IMR-90 (cell line): ENCODE results near the gene GBA3. TPM values are rescaled to one million over a fixed set of nuclear protein-coding genes. Genes with fewer than 3 reads are reported as not detected.

Experiments used
- ATAC-seq: fragments of 200-7000 bp; cut with Tn5 transposase; 2 replicates; pipeline ENCODE4 v1.9.1; 2020; ENCODE audit warnings: low read depth, mild to moderate bottlenecking, moderate library complexity
- BruUV-seq: library from RNA; stranded (reverse); fragments of 400-500 nt; replicated peaks from 2 replicates; lab custom pipeline; 2021; lab: Mats Ljungman, UMichigan
- CTCF ChIA-PET: fragments of 300-600 bp; formaldehyde crosslinking; extraction: SDS; loops from one replicate; lab custom pipeline; 2021; ENCODE audit warnings: antibody characterized with exemption; lab: Yijun Ruan, JAX
- POLR2A ChIA-PET: fragments of 300-600 bp; sonication (Branson Sonifier 250); formaldehyde crosslinking; loops from one replicate; lab custom pipeline; 2022; ENCODE audit warnings: antibody characterized with exemption; ENCODE audit not compliant: unreplicated experiment; lab: Charles Lee
- DNase-seq: peaks from one replicate; pipeline ENCODE4 v3.0.0; 2013
- H2AFZ ChIP-seq: replicated peaks from 2 replicates; pipeline ENCODE3; 2013; ENCODE audit warnings: low read length, mild to moderate bottlenecking; ENCODE audit not compliant: poor library complexity
- H2AK5ac ChIP-seq: 2 replicates; pipeline ENCODE4 v1.6.1; 2013; ENCODE audit warnings: low read depth, low read length, inconsistent platforms
- H2AK9ac ChIP-seq: replicated peaks from 2 replicates; pipeline ENCODE3; 2013; ENCODE audit warnings: mild to moderate bottlenecking, low read depth, low read length, moderate library complexity; ENCODE audit not compliant: poor library complexity
- H2BK120ac ChIP-seq: 2 replicates; pipeline ENCODE4 v1.6.1; 2013; ENCODE audit warnings: low read depth, low read length, inconsistent platforms
- H2BK15ac ChIP-seq: 3 replicates; pipeline ENCODE4 v1.6.1; 2013; ENCODE audit warnings: low read depth, low read length, inconsistent platforms
- H2BK20ac ChIP-seq: 2 replicates; pipeline ENCODE4 v1.6.1; 2013; ENCODE audit warnings: low read depth, mild to moderate bottlenecking, inconsistent platforms, low read length, moderate library complexity
- H2BK5ac ChIP-seq: 2 replicates; pipeline ENCODE4 v1.6.1; 2013; ENCODE audit warnings: mild to moderate bottlenecking, low read depth, low read length, inconsistent platforms; ENCODE audit not compliant: poor library complexity, severe bottlenecking
- H3K14ac ChIP-seq: replicated peaks from 2 replicates; pipeline ENCODE4 v1.6.1; 2013; ENCODE audit warnings: low read depth, low read length, inconsistent platforms
- H3K18ac ChIP-seq: 2 replicates; pipeline ENCODE4 v1.6.1; 2013; ENCODE audit warnings: low read depth, low read length, control low read depth
- H3K23ac ChIP-seq: 2 replicates; pipeline ENCODE4 v1.6.1; 2013; ENCODE audit warnings: low read depth, low read length, inconsistent platforms
- H3K27ac ChIP-seq: 2 replicates; pipeline ENCODE4 v1.5.1; 2013; ENCODE audit warnings: mild to moderate bottlenecking, control low read depth, low read length; ENCODE audit not compliant: insufficient read depth
- H3K27me3 ChIP-seq: 2 replicates; pipeline ENCODE4 v1.6.1; 2013; ENCODE audit warnings: low read length; ENCODE audit not compliant: control insufficient read depth, insufficient read depth
- H3K36me3 ChIP-seq: 2 replicates; pipeline ENCODE4 v1.6.1; 2013; ENCODE audit warnings: low read length, mixed read lengths; ENCODE audit not compliant: control insufficient read depth, insufficient read depth
- H3K4ac ChIP-seq: 2 replicates; pipeline ENCODE4 v1.6.1; 2013; ENCODE audit warnings: low read depth, low read length, inconsistent platforms
- H3K4me1 ChIP-seq: 2 replicates; pipeline ENCODE4 v1.6.1; 2013; ENCODE audit warnings: low read length, mixed read lengths; ENCODE audit not compliant: control insufficient read depth, insufficient read depth
- H3K4me2 ChIP-seq: 2 replicates; pipeline ENCODE4 v1.6.1; 2013; ENCODE audit warnings: low read depth, mild to moderate bottlenecking, control low read depth, low read length, moderate library complexity
- H3K4me3 ChIP-seq: 2 replicates; pipeline ENCODE4 v1.5.1; 2013; ENCODE audit warnings: low read depth, mild to moderate bottlenecking, control low read depth, low read length, moderate library complexity; ENCODE audit not compliant: insufficient read depth
- H3K56ac ChIP-seq: 2 replicates; pipeline ENCODE4 v1.6.1; 2013; ENCODE audit warnings: low read length, inconsistent platforms; ENCODE audit not compliant: insufficient read depth; ENCODE audit errors: extremely low read depth
- H3K79me1 ChIP-seq, 2 experiments: 2 replicates each; pipeline ENCODE4 v1.6.1; 2013; ENCODE audit warnings: low read length in 2 of 2, inconsistent platforms in 1 of 2, low read depth in 1 of 2
- H3K9ac ChIP-seq: 2 replicates; pipeline ENCODE4 v1.6.1; 2013; ENCODE audit warnings: low read depth, low read length, control low read depth
- H3K9me1 ChIP-seq: 2 replicates; pipeline ENCODE4 v1.6.1; 2013; ENCODE audit warnings: low read length, inconsistent platforms; ENCODE audit not compliant: insufficient read depth
- H3K9me3 ChIP-seq: 2 replicates; pipeline ENCODE4 v1.6.1; 2013; ENCODE audit warnings: low read length; ENCODE audit not compliant: control insufficient read depth, insufficient read depth
- H4K20me1 ChIP-seq: 2 replicates; pipeline ENCODE4 v1.6.1; 2013; ENCODE audit warnings: low read length, inconsistent platforms; ENCODE audit not compliant: insufficient read depth
- H4K5ac ChIP-seq: 2 replicates; pipeline ENCODE4 v1.6.1; 2013; ENCODE audit warnings: mild to moderate bottlenecking, low read depth, low read length, control low read depth
- H4K8ac ChIP-seq, 2 experiments: 2 replicates each; pipeline ENCODE4 v1.6.1; 2013; ENCODE audit warnings: low read depth in 2 of 2, low read length in 2 of 2, control low read depth in 1 of 2, inconsistent platforms in 1 of 2
- H4K91ac ChIP-seq: 2 replicates; pipeline ENCODE4 v1.6.1; 2013; ENCODE audit warnings: low read depth, low read length, inconsistent platforms; ENCODE audit not compliant: insufficient read depth
- CEBPB ChIP-seq: IDR thresholded peaks from 2 replicates; pipeline ENCODE4 v1.6.1; 2012; ENCODE audit warnings: low read depth, low read length, improper control_type of control experiment
- RCOR1 ChIP-seq: IDR thresholded peaks from 2 replicates; pipeline ENCODE4 v1.6.1; 2012; ENCODE audit warnings: mild to moderate bottlenecking, low read length, improper control_type of control experiment; ENCODE audit not compliant: insufficient replicate concordance
- WGBS, 2 experiments: methylation state at CpG; one replicate each; pipeline versions ENCODE4 v1.1.5 to v1.1.7; 2013; ENCODE audit warnings: missing lambda C conversion rate in 2 of 2; ENCODE audit not compliant: insufficient read length in 1 of 2; ENCODE audit errors: extremely low coverage in 2 of 2; 5-methylcytosine and 5-hydroxymethylcytosine counted together
- dilution Hi-C: fragments of 300-500 bp; cut with HindIII; formaldehyde crosslinking; loops from one replicate; pipeline ENCODE4 v1.14.3; 2018; ENCODE audit warnings: low sequenced_read_pairs; ENCODE audit not compliant: unreplicated experiment
- in situ Hi-C: fragments of 300-500 bp; cut with MboI; formaldehyde crosslinking; loops from 3 replicates; pipeline ENCODE4 v1.14.3; 2019; ENCODE audit warnings: low sequenced_read_pairs, inconsistent platforms, mixed read lengths
- intact Hi-C: fragments of 100-400 bp; cut with micrococcal nuclease; formaldehyde crosslinking; loops from 2 replicates; pipeline ENCODE4 v1.10.0; 2022
- polyA plus RNA-seq, 3 experiments: library from polyadenylated mRNA; depleted of rRNA; stranded (reverse); fragments of >200 nt; gene quantifications; 2 replicates each; pipeline ENCODE4 v1.2.3, GENCODE V29; 2012; ENCODE audit warnings: low replicate concordance in 1 of 3
- total RNA-seq: library from RNA; depleted of rRNA; stranded (reverse); fragments of >200 nt; gene quantifications from 2 replicates; pipeline ENCODE4 v1.2.3, GENCODE V29; 2012

The GBA3 gene
- total and polyA plus RNA-seq, 2 of the 4 experiments (the other 2 are of a cell fraction), result not detected

DNA sequence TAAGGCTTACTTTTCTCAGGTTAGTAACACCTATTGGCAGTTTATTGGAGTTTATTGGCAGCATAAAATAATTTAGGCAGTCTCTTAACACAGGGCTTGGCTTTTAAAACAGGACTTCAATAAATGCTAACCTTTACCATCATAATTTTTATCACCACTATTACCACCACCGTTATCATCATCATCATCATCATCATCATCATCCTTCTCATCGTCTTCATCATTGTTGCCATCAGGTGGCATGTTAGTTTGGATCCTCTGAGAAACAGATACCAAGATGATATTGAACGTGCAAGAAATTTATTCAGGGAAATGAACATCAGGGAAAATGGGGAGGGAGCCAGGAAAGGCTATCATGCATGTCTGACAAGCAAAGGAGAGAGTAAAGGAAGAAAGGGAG lies 16.2 kb downstream of the GBA3 start:
- no peak overlapping the region for H2AFZ ChIP-seq
- H4K20me1 ChIP-seq, result no peaks in the 10 kb centered on the region
- H3K27ac ChIP-seq, result no peak overlapping the region
- H2BK15ac ChIP-seq, result no peak overlapping the region
- H3K14ac ChIP-seq, result no peak overlapping the region
- no peaks in the 10 kb centered on the region for H3K4me1 ChIP-seq
- H4K8ac ChIP-seq, result no peak overlapping the region
- WGBS, 2 experiments, result 40% methylated on average over 1 of the region's 3 CpGs; no CpG with 5 or more reads in 1 of the 2 experiments
- ChIA-PET POLR2A (no interaction called here), CTCF (no interaction called here)
- no peak for ATAC-seq
- in situ Hi-C loops (no loop called here), intact Hi-C loops (no loop called here), dilution Hi-C loops (no loop called here)
- no peak overlapping the region for H3K56ac ChIP-seq
- H3K36me3 ChIP-seq, result no peaks in the 10 kb centered on the region
- H2BK120ac ChIP-seq, result no peak overlapping the region
- BruUV-seq, result no TSS peak
- H2BK5ac ChIP-seq, result no peak overlapping the region
- H4K91ac ChIP-seq, result no peak overlapping the region
- H3K9ac ChIP-seq, result no peak overlapping the region
- no peaks in the 10 kb centered on the region for H3K27me3 ChIP-seq
- H3K4me3 ChIP-seq, result no peak overlapping the region
- no peak for TF ChIP-seq RCOR1
- no peak for TF ChIP-seq CEBPB
- H3K18ac ChIP-seq, result no peak overlapping the region
- H2AK5ac ChIP-seq, result no peak overlapping the region
- no peaks in the 10 kb centered on the region for H3K9me3 ChIP-seq
- no peak overlapping the region for H2AK9ac ChIP-seq
- no peak overlapping the region for H3K4ac ChIP-seq
- no peak overlapping the region for H3K4me2 ChIP-seq
- DNase-seq, result no peak
- H4K5ac ChIP-seq, result no peak overlapping the region
- H3K23ac ChIP-seq, result no peak overlapping the region
- no peak overlapping the region for H2BK20ac ChIP-seq
- no peaks in the 10 kb centered on the region for H3K79me1 ChIP-seq
- H3K9me1 ChIP-seq, result no peaks in the 10 kb centered on the region
